SH-SY5Y (cell line): Measurements from ENCODE around the gene CLASP1.

Experiments used
- GATA2 ChIP-seq: IDR thresholded peaks from 2 replicates; pipeline ENCODE4 v1.6.1; 2011; ENCODE audit warnings: mild to moderate bottlenecking, low read depth, low read length
- GATA3 ChIP-seq: IDR thresholded peaks from 2 replicates; pipeline ENCODE4 v1.6.1; 2011; ENCODE audit warnings: low read depth, mild to moderate bottlenecking, low read length, moderate library complexity

DNA sequence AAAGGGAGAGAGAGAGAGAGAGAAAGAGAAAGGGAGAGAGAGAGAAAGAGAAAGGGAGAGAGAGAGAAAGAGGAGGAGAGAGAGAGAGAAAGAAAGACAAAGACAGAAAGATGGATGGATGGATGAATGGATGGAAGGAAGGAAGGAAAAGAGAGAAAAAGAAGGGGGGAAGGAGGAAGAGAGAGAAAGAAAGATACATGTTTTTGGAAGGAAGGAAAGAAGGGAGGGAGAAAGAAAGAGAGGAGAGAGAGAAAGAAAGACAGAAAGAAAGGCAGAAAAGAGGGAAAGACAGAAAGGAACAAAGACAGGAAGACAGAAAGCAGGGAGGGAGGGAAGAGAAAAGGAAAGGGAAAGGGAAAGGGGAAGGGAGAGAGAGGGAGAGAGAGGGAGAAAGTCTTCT lies 67.0 kb downstream of the CLASP1 start:
- TF ChIP-seq GATA2 (no peak), GATA3 (no peak)
